Colon (tissue), 2 donors: Measurements from ENCODE around the gene SGK1.
"Not testable (repeated sequence)": the region's sequence is repeated elsewhere in the genome, so short reads cannot be mapped to it uniquely, and the experiment has no call there.

Source experiments
- FAIRE-seq: peaks from 2 replicates; lab custom pipeline; 2012; peaks lifted over from hg19 to GRCh38; lab: Jason Lieb, UNC
- donor health status: control.
- donor health status: control.

Gene SGK1

DNA sequence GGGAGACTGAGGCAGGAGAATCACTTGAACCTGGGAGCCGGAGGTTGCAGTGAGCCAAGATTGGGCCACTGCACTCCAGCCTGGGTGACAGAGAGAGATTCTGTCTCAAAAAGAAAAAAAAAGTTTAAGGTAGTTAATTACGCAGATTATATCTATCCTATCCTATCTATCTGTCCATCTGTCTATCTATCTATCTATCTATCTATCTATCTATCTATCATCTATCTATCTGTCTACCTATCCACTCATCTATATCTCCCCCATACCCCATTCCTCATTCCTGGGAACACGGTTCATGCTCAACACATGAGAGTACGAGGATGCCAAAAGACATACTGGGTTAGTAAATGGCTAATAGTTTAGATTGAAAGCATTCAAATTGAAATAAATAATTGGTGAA lies 8.3 kb upstream of the SGK1 start:
- FAIRE-seq: not testable (repeated sequence)

DNA sequence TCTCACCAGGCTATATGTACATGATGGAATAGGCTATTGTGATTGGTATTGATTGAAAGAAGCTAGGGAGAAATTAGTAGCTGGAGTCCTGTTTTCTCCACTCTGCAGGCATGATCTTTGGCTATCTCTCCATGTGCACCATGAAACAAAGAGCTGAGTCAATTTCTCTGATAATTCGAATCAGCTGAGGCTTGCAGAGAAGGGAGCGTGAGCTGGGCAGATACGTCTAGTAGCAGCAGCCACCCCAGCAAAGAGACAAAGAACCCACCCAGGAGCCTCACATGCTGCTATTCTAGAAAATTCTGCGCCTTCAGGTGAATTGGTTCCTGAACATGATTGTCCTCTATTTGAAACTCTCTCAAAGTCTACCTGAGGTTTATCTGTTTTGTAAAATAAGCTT lies 6.9 kb upstream of the SGK1 start:
- FAIRE-seq: no peak

DNA sequence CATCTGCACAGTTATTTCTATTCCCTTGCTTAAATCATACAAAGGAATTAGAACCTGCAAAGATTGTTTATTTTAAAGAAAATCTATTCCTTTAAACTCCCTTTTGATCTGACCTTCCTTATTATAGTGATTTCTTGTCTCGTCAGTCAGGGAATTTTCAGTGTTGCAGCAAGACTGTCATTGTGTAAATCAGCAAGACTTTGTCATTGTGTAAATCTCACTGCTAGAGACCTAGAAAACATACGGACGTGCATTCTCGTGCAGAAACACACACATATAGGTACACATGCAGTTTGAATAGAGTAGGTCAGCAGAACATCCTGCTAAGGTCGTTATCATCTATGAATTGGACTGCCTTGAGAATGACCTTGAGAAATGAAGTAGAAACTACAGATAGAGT lies 6.2 kb upstream of the SGK1 start:
- no peak for FAIRE-seq

DNA sequence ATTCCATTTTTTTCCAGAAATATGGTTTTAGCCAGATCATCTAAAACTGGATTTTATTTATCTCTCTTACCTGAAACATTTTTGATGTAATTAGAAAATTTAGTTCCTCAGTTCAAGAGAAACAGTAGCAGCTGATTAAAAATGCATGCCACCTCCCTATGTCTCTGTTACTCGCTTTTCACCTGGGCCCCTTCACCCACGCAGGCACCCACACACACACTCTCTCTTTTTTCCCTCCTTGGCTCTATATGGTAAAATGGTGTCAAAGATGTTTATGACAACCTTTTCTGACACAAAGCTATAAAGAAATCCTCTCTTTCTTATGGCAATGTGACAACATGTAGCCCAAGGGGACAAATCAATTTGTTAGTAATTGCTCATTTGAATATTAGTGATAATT lies 5.8 kb upstream of the SGK1 start:
- FAIRE-seq: no peak

DNA sequence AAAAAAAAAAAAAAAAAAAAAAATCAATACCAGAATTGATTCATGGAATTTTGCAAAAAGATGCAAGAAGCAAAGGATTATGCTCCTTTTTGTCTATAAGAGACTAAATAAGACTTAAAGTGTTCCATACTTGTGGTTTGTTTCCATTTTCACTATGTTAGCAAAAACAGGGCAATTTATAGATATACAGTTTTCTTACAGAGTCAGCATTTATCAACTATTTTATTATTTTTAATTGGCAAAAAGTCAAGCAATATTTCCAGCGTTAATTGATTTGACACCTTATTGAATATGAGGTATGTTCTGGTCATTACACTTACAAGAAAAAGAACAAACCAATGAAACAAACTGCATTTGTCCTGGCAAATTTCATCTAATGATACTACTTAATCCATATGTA lies 5.4 kb upstream of the SGK1 start:
- no peak for FAIRE-seq

DNA sequence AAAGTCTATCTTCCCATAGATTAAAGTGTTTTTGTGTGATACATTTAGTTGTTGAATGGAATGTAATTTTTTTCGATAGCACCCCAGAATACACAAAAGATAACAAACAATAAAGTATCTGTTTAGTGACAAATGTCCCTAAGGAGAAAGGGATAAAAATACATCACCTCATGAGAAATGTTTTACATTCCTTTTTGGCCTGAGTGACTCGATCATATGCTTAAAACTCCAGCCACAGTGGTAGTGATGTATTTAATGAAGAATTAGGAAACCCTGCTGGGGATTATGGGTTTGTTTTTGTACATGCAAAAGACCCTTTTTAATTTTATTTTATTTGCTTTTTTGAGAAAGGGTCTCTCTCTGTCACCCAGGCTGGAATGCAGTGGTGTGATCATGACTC lies 4.3 kb upstream of the SGK1 start:
- FAIRE-seq: no peak

DNA sequence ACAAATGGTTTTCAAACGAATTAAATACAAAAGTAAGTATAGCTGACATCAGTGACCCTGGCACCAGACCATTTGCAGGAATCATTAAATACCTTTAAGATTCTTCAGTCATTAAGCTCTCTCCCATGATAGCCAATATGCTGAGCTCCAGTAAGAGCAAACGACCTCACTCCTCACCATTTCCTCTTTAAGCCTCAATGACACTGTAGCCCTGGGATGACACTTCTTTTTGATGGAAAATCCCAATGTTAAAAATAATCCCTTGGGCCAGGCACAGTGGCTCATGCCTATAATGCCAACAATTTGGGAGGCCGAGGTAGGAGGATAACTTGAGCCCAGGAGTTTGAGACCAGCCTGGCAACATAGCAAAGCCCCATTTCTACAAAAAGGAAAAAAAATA lies 3.3 kb upstream of the SGK1 start:
- no peak for FAIRE-seq

DNA sequence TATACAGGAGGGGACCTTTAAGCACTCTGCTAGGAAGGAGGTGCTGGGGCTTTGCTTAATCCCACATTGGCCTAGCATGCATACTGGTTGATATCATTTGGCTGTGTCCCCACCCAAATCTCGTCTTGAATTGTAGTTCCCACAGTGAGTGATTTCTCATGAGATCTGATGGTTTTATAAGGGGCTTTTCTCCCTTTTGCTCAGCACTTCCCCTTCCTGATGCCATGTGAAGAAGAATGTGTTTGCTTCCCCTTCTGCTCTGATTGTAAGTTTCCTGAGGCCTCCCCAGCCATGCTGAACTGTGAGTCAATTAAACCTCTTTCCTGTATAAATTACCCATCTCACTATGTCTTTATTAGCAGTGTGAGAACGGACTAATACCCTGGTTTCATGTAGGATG lies 1.8 kb upstream of the SGK1 start:
- FAIRE-seq: not testable (repeated sequence)

DNA sequence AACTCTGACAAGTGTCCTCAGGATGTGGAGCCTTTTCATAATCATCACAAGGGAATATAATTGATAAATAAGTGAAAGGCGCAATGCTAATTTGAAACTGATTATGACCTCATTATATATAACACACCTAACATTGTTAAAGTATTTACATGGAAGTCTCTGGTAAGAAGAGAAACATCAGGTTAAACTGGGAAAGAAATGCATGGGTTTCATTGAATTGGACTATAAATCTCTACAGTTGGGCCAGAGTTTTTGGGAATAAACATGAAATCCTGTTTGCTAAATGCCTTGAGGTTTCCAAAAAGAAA lies 1.0 kb upstream of the SGK1 start:
- no peak for FAIRE-seq

DNA sequence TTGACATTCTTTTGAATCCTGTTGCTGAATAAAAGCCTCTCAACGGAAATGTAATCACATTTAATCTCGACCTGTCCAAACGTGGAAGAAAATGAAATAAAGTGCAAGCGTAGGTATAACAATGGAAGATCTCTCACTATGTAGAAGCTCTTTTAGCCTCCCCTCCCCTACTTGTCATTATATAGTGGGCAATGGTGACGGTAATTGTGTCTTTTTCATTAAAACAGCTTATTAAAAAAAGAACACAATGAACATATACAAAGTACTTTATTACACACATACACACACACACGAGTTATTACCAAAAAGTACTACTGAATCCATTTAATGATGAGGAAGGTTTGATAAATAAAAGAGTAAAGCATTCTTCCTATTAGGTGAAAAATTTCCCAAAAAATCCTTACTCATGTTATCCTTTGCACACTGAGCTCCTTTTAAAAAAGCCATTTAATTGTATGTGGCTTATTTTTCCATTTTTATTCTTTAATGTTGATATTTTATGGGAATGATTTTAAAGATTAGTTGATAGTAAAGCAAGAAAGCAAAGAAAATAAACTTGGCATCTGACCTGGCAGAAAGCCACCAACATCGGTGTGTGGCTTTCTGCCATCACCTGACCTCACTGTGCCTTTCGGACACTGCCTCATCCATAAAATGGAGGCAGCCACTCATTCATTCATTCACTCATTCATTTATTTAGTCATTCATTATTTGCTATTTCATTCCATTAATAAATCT lies 493 bp upstream of the SGK1 start:
- FAIRE-seq: no peak

DNA sequence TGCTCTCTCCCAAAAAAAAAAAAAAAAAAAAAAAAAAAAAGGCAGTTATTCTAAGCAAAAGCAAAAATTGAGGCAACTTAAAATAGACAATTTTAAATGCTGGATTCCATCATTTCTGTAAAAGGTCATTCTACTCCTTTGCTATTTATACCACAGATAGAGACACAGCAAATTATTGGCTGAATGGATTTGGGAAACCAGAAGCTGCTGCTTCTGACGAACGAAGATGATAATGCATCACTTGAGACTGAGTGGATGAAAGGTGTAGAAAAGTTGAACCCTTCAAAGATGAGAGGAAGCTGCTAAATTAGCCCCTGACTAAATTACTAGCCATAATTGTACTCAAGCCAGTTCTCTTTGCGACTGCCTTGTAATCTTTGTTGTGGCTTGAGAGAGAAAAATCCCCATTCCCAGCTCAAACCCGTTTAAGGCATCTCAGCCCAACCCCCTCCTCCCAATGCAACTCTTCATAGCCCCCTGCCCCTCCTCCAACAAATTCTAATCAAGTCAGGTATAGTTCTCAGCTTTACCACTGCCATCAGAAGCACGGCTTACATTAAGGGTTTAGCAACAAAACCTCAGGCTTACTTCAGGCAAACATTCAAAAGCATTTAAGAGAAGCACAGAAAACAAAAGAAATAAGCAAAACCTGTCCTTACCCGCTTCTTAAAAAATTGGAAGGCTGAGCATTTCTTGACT lies 1.0 kb downstream of the SGK1 start:
- FAIRE-seq: no peak

DNA sequence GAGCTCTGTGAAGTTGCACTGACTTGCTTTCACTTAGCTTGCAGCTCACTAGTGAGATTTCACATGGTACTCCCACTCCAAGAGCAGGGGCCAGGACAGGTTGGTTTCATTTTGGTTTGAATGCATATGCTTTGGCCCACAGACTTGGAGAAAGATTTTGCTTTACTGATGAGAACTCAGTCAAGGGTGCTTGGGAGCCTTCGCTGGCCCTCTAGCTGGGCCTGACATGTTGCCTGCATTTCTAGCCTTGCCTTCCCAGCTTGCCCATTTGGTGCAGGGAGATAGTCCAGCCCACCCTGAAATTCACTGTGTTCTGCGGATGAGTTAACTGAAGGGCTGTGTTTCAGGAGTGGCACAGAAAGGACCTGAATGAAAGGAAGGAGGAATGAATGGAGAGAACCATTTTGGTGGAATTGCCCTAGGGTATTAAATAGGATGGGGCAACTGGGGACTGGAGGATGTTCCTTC lies 1.9 kb downstream of the SGK1 start:
- no peak for FAIRE-seq

DNA sequence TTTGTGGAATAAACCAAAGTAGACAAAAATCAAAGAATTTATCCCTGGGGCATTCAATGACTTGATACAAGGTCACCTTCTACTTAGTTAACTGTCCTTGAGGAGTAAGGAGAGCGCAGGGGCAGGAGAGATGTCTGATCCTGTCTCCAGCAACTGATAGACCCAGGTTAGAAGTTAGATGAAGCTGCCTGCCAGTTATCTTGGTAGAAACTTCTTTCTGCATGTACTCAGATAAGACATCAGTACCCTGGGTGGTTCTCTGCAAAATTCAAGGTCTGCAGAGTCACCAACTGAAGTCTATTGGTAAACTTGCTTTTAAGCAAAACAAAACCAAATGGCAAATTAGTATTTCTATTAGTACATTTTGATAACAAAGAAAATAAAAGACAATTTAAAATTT lies 2.7 kb downstream of the SGK1 start:
- FAIRE-seq: no peak

DNA sequence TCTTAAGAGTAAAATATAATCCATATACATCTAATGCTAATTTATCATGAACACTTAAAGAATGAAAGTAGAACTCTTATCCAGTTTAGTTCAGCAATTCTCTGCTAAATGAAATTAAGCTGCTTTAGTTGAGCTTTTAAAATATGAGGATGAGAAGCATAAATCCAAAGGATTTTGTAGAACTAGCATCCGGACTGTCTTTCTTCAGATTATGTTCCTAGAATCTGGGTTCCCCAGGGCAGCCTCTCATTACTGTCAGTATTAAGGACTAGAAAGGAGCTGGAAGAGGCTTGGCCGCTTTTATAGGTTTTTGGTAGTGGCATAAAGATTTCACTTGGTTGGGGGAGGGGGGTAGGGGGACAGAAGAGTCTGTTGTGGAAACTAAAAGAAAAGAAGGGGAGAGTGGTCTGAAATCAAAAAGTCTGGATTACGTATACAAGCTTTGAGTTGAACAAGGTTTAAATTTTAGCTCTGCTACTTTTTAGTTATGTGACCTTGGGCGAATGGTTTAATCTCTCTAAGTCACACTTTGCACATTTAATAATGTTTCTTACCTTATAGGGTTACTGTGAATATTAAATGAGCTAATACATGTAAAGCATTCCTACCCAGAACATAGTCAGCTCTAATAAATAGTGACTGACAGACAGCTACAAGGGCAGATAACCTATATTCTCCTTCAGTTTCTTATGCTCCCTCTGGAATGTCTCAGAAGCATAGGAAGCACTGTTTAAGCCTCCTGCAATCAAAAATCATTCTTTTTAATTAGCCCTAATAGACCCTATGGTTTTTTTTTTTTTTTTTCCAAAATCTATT lies 3.7 kb downstream of the SGK1 start:
- no peak for FAIRE-seq

DNA sequence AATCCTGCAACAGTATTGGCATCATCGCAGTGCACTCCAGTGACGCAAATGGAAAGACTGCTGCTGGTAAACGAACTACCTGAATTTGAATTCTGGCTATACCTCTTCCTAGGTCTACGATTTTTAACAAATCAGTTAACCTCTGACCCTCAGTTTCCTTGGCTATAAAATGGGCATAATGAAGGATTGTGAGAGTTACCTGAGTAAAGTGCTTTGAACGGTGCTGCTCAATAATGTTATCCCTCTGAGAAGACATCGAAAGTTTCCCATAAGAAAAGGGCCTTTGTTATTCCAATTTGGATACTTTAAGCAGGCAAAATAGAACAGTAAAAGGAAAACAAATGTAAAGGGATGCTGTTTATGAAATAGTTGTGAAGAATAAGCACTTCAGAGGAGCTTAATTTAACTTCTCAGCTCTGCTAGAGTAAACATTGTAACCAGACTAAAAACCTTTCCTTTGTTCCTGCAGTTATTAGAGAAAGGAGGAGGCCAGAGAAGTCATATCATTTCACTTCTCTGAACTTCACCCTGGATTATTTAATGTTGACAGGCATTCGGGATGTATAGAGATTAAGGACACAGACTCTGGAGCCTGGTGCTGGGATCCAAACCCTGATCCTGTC lies 5.8 kb downstream of the SGK1 start:
- no peak for FAIRE-seq

DNA sequence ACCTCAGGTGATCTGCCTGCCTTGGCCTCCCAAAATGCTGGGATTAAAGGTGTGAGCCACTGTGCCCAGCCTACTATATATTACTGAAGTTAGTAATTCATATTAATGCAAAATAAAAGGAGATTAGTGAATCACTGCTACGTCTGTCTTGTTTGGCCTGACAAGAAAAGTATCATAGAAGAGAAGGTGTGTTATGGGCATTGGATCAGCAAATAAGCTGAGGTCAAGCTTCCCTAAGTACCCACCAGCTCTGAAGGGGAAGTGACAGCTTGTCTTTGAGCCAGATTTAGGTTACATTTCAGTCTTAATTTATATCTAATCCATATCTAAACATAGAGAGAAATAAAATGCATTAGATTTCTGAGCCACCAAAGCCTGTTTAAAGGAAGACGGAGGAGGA lies 7.1 kb downstream of the SGK1 start:
- FAIRE-seq: no peak

DNA sequence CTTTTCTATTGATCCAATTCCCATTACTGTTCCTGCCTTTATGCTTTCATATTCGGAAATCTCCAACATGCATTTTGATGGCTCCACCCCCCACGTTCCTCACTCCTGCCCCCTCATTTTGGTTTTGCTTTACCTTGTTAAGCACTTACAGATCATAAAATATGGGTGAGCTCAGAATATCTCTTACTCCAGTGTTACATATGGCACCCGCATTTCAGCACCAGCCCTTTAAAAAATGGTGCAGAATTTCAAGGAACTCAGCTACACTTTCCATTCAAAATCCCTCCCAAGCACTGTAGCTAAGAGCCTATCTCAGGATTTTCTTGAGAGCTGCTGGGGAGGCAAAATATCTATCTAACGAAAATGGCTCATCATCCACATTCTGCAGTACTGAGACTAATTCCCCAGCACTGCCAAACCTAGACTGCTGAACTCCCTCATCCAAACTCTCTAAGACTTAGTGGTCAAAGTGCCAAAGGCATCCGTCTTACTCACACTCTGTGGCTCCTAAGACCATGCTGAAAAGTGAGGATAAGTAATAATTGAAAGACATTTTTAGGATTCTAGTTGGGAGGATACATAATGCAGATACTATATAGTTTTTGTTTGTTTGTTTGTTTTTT lies 7.8 kb downstream of the SGK1 start:
- FAIRE-seq: no peak

DNA sequence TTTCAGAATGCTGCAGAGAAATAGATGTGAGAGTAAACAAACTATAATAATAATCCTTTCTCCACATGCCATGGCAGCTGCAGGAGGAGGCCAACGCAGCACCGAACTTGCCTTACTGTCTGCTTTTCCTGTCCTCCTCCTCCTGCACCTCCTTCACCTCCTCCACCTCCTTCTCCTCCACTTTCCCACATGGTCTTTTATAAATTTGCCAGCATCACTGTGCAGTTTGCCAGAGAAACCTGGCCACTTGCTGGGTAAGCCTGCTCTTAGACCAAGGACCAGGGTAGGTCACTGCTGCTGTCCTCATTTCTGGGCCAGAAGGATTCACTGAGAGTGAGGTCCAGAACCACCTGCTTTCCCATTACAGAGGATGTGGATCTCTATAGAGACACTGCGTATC lies 8.7 kb downstream of the SGK1 start:
- FAIRE-seq: no peak

DNA sequence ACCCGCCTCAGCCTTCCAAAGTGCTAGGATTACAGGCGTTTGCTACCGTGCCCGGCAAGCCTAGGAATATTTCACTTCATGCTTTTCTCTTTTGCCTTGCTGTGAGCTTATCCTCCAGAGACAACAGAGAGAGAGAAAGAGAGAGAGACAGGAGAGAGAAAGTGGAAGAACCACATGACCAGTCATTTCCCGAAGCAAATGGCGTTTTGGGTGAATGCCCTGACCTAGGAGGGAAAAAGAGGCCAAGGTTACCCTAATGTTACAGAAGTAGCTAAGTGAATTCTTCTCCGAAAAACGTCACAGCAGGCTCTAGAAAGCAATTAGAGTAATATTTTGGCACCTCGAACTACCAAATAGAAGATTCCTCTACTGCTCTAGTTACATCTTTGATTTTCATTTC lies 9.1 kb downstream of the SGK1 start:
- FAIRE-seq: no peak

DNA sequence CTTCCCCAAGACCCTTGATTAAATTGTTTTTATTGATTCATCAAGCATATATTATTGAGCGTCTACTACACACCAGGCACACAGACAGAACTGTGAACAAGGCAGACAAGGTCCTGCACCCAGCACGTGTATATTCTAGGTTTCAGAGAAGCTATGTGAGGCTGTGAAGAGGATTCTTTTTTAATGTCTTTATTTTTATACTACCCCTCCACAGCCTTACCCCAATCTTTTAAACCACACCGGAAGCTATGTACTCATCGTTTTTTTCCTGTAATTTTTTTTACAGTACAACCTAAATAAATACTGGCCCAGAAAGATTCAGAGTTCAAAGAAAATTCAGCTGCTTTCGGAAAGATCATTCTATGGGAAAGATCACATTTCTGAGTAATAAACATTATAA lies 10.0 kb downstream of the SGK1 start:
- no peak for FAIRE-seq

DNA sequence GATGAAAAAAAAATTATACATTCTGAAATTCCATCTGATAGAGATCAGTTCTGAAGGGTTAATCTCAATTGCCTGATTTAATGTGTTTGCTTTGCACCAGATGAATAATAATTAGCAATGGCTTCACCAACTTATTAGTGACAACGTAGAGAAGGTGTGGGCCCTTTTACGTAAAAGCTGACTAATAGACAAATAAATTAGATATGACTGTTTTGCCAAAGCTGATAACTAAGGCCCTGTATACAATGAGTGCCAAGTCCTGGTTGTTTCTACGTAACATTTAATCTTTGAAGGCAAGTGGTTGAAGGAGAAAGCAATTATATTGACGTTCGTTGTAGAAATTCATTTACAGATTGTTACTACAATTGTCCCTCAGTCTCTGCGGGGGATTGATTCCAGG lies 10.8 kb downstream of the SGK1 start:
- no peak for FAIRE-seq

DNA sequence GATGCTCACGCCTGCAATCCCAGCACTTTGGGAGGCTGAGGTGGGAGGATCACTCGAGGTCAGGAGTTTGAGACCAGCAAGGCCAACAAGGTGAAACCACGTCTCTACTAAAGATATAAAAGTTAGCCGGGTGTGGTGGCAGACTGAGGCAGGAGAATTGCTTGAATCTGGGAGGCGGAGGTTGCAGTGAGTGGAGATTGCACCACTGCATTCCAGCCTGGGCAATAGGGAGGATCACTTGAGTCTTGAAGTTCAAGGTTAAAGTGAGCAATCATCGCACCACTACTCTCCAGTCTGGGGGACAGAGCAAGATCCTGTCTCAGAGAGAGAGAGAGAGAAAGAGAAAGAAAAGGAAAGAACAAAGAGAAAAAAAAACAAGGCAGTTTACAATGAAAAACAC lies 13.5 kb downstream of the SGK1 start:
- not testable (repeated sequence) for FAIRE-seq
